Loucy (cell line): ENCODE data around the gene HEXB.

Experiments
- EZH2phosphoT487 ChIP-seq: fragments of 200-600 bp; IDR thresholded peaks from 2 replicates; pipeline ENCODE4 v1.6.1; 2018; ENCODE audit warnings: antibody characterized with exemption, mild to moderate bottlenecking, moderate library complexity, borderline replicate concordance
- TF ChIP-seq, protein P1 (sequence below): fragments of 200-600 bp; sonication (generic); conservative IDR thresholded peaks from 2 replicates; pipeline ENCODE4 v1.5.1; 2014; ENCODE audit warnings: mild to moderate bottlenecking, antibody characterized with exemption, low read length

DNA sequence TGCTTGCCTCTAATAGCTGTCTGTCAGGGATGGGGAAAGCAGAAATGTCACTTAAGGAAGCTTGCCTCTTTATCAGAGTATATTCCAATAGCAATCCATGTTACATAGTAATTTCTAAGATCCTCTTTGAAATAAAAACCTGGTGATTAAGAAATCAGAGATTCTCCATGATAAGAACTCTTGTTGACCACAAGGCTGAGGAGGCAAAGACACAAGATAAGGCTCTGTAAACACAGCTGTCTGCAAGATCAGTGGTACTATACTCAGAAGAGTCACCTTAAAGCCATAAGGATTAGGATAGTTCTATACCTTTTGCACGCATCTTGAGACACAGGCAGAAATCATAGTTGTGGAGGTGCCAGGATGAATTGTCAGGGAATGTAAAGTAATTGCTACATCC, 40.3 kb downstream of the HEXB start:
- TF ChIP-seq, protein P1, sequence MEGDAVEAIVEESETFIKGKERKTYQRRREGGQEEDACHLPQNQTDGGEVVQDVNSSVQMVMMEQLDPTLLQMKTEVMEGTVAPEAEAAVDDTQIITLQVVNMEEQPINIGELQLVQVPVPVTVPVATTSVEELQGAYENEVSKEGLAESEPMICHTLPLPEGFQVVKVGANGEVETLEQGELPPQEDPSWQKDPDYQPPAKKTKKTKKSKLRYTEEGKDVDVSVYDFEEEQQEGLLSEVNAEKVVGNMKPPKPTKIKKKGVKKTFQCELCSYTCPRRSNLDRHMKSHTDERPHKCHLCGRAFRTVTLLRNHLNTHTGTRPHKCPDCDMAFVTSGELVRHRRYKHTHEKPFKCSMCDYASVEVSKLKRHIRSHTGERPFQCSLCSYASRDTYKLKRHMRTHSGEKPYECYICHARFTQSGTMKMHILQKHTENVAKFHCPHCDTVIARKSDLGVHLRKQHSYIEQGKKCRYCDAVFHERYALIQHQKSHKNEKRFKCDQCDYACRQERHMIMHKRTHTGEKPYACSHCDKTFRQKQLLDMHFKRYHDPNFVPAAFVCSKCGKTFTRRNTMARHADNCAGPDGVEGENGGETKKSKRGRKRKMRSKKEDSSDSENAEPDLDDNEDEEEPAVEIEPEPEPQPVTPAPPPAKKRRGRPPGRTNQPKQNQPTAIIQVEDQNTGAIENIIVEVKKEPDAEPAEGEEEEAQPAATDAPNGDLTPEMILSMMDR = no peak
- TF ChIP-seq EZH2phosphoT487 = no peak
